Right ventricle myocardium inferior (tissue), 1 donor: ENCODE measurements around the gene RFX5. TPM values are rescaled to one million over a fixed set of nuclear protein-coding genes. Genes with fewer than 3 reads are reported as not detected.
"Not testable (repeated sequence)": the region's sequence is repeated elsewhere in the genome, so short reads cannot be mapped to it uniquely, and the experiment has no call there.

Experiments used
- ATAC-seq: fragments of 200-7000 bp; cut with Tn5 transposase; one replicate; pipeline ENCODE4 v1.9.1; 2020; ENCODE audit warnings: mild to moderate bottlenecking, moderate library complexity
- DNase-seq: peaks from one replicate; pipeline ENCODE4 v3.0.0; 2021; ENCODE audit errors: missing footprints
- intact Hi-C: fragments of 100-400 bp; cut with DNase I; formaldehyde crosslinking; loops from one replicate; pipeline ENCODE4 v1.11.0; 2022
- total RNA-seq: library from RNA; stranded (reverse); fragmentation: NEBNext Ultra II Directional; extraction: Animal tissue kit (Norgen Biotek cat#: 25700); gene quantifications from one replicate; pipeline ENCODE4 v1.2.1, GENCODE V29; 2021
- donor health status: DM: no; HTN: yes; CAD: no; lungs with severe emphysema.

Gene RFX5
- total RNA-seq, 1 donor from 2014 or later: 16.5 TPM

- ATAC-seq: peak; percentile 37
- no peak for DNase-seq
- intact Hi-C loops: no loop called here
These were observed 20.8 kb upstream of the RFX5 start for GRCh38 chr1:151367658-151368392.

GRCh38 chr1:151364996-151365395, 17.9 kb upstream of the RFX5 start:
- ATAC-seq: no peak
- no peak for DNase-seq
- intact Hi-C loops: no loop called here

- no peak for ATAC-seq
- DNase-seq: no peak
- intact Hi-C loops: no loop called here
These were observed 15.5 kb upstream of the RFX5 start for GRCh38 chr1:151362308-151363155.

GRCh38 chr1:151361883-151362282, 14.8 kb upstream of the RFX5 start:
- ATAC-seq (no peak), DNase-seq (no peak)
- intact Hi-C loops: no loop called here

GRCh38 chr1:151356696-151357095, 9.6 kb upstream of the RFX5 start:
- DNase-seq (no peak), ATAC-seq (no peak)
- intact Hi-C loops: no loop called here

GRCh38 chr1:151352021-151352718, 5.1 kb upstream of the RFX5 start:
- no peak for ATAC-seq
- no peak for DNase-seq
- intact Hi-C loops: no loop called here

- DNase-seq, ATAC-seq, intact Hi-C loops: not testable (repeated sequence)
These were observed 3.3 kb upstream of the RFX5 start for GRCh38 chr1:151350323-151350722.

- no peak for DNase-seq
- intact Hi-C loops: no loop called here
- no peak for ATAC-seq
These were observed 633 bp upstream of the RFX5 start for GRCh38 chr1:151347523-151348246.

GRCh38 chr1:151346082-151346768, 827 bp downstream of the RFX5 start:
- intact Hi-C loops: no loop called here
- ATAC-seq (no peak), DNase-seq (no peak)

GRCh38 chr1:151344291-151344690, 2.8 kb downstream of the RFX5 start:
- DNase-seq (no peak), ATAC-seq (no peak)
- intact Hi-C loops: no loop called here

GRCh38 chr1:151343587-151343986, 3.5 kb downstream of the RFX5 start:
- DNase-seq (no peak), ATAC-seq (no peak)
- intact Hi-C loops: no loop called here

GRCh38 chr1:151342569-151342968, 4.5 kb downstream of the RFX5 start:
- DNase-seq (no peak), ATAC-seq (no peak)
- intact Hi-C loops: no loop called here

GRCh38 chr1:151342021-151342420, 5.0 kb downstream of the RFX5 start:
- intact Hi-C loops: no loop called here
- ATAC-seq (no peak), DNase-seq (no peak)

- DNase-seq (no peak), ATAC-seq (peak; percentile 82)
- intact Hi-C loops: loop anchor here (2.0 kb wide), 1 partner anchor 38 kb away; no protein-coding TSS in a partner anchor
These were observed 5.9 kb downstream of the RFX5 start for GRCh38 chr1:151340870-151341754.

GRCh38 chr1:151336556-151336955, 10.5 kb downstream of the RFX5 start:
- no peak for ATAC-seq
- no peak for DNase-seq
- intact Hi-C loops: no loop called here

GRCh38 chr1:151334822-151335221, 12.2 kb downstream of the RFX5 start:
- DNase-seq (no peak), ATAC-seq (no peak)
- intact Hi-C loops: no loop called here

GRCh38 chr1:151327903-151328674, 19.0 kb downstream of the RFX5 start:
- intact Hi-C loops: loop anchor here (2.0 to 5.0 kb wide), 2 partner anchors 45 to 131 kb away; partner anchors contain the start of genes PIP5K1A and ZNF687
- ATAC-seq (peak; percentile 21), DNase-seq (no peak)
